ENCODE measurements around the gene CCDC60. TPM values are rescaled to one million over a fixed set of nuclear protein-coding genes. Genes with fewer than 3 reads are reported as not detected.

CCDC60 gene
- total RNA-seq, 2 donors from 2014 or later = 4.3 to 4.9 TPM

GRCh38 chr12:119296535-119296934 is 38.0 kb upstream of the CCDC60 start:
- Histone ChIP-seq H3K27ac (no peak overlapping the region), H3K4me1 (replicated peaks) (no peaks in the 10 kb centered on the region), H3K4me3 (no peak overlapping the region), H3K27me3 (replicated peaks; ENCODE audit: insufficient read depth) (no peaks in the 10 kb centered on the region), H3K36me3 (no peaks in the 10 kb centered on the region), H3K9me3 (no peaks in the 10 kb centered on the region)
- DNase-seq (ENCODE audit: low spot score) = peak; percentile 6
- intact Hi-C loops (cut with DNase I) = no loop called here
- no peak for TF ChIP-seq POLR2A (IDR thresholded peaks at IDR 0.05)
- TF ChIP-seq CTCF (IDR thresholded peaks at IDR 0.05) = no peak
- no peak for TF ChIP-seq POLR2AphosphoS5 (IDR thresholded peaks at IDR 0.05)
- WGBS = 65% methylated on average over 2 of the region's 2 CpGs

GRCh38 chr12:119299130-119299529 is 35.4 kb upstream of the CCDC60 start:
- Histone ChIP-seq H3K9me3 (no peaks in the 10 kb centered on the region), H3K27me3 (replicated peaks; ENCODE audit: insufficient read depth) (no peaks in the 10 kb centered on the region), H3K4me3 (no peak overlapping the region), H3K36me3 (no peaks in the 10 kb centered on the region), H3K27ac (no peak overlapping the region), H3K4me1 (replicated peaks) (no peaks in the 10 kb centered on the region)
- no peak for TF ChIP-seq POLR2AphosphoS5 (IDR thresholded peaks at IDR 0.05)
- no peak for TF ChIP-seq POLR2A (IDR thresholded peaks at IDR 0.05)
- intact Hi-C loops (cut with DNase I) = no loop called here
- DNase-seq (ENCODE audit: low spot score) = no peak

GRCh38 chr12:119301379-119301778 is 33.1 kb upstream of the CCDC60 start:
- H3K36me3 ChIP-seq = no peaks in the 10 kb centered on the region
- DNase-seq (ENCODE audit: low spot score) = no peak
- H3K9me3 ChIP-seq = no peaks in the 10 kb centered on the region
- H3K4me3 ChIP-seq = no peak overlapping the region
- TF ChIP-seq POLR2A (IDR thresholded peaks at IDR 0.05) = no peak
- TF ChIP-seq CTCF (IDR thresholded peaks at IDR 0.05) = no peak
- TF ChIP-seq POLR2AphosphoS5 (IDR thresholded peaks at IDR 0.05) = no peak
- intact Hi-C loops (cut with DNase I) = no loop called here
- no peak overlapping the region for H3K27ac ChIP-seq
- no peaks in the 10 kb centered on the region for H3K4me1 ChIP-seq (replicated peaks)
- 79% methylated on average over 9 of the region's 9 CpGs for WGBS
- no peaks in the 10 kb centered on the region for H3K27me3 ChIP-seq (replicated peaks; ENCODE audit: insufficient read depth)

- no peak overlapping the region for H3K4me3 ChIP-seq
- intact Hi-C loops (cut with DNase I) = no loop called here
- WGBS = 39% methylated on average over 7 of the region's 7 CpGs
These were observed 32.0 kb upstream of the CCDC60 start for GRCh38 chr12:119302451-119303080.

GRCh38 chr12:119306593-119306992 is 27.9 kb upstream of the CCDC60 start:
- 86% methylated on average over 6 of the region's 6 CpGs for WGBS
- no peaks in the 10 kb centered on the region for H3K4me1 ChIP-seq (replicated peaks)
- no peak for DNase-seq (ENCODE audit: low spot score)
- TF ChIP-seq POLR2AphosphoS5 (IDR thresholded peaks at IDR 0.05) (no peak), CTCF (IDR thresholded peaks at IDR 0.05) (no peak), POLR2A (IDR thresholded peaks at IDR 0.05) (no peak)
- H3K27ac ChIP-seq = no peak overlapping the region
- intact Hi-C loops (cut with DNase I) = no loop called here
- H3K36me3 ChIP-seq = no peaks in the 10 kb centered on the region
- no peak overlapping the region for H3K4me3 ChIP-seq
- no peaks in the 10 kb centered on the region for H3K9me3 ChIP-seq
- H3K27me3 ChIP-seq (replicated peaks; ENCODE audit: insufficient read depth) = no peaks in the 10 kb centered on the region

More at GRCh38 chr12:119302451-119303080, 32.0 kb upstream of the CCDC60 start:
- H3K4me1 ChIP-seq (replicated peaks) = no peaks in the 10 kb centered on the region
- no peak for TF ChIP-seq POLR2AphosphoS5 (IDR thresholded peaks at IDR 0.05)
- no peak for TF ChIP-seq CTCF (IDR thresholded peaks at IDR 0.05)
- no peaks in the 10 kb centered on the region for H3K36me3 ChIP-seq
- no peaks in the 10 kb centered on the region for H3K27me3 ChIP-seq (replicated peaks; ENCODE audit: insufficient read depth)
- DNase-seq (ENCODE audit: low spot score) = no peak
- H3K9me3 ChIP-seq = no peaks in the 10 kb centered on the region
- no peak overlapping the region for H3K27ac ChIP-seq

Data from prostate gland (tissue), 2 donors.